ENCODE data around the gene PSMC3.
A peak's percentile ranks its signal among the peaks of the same experiment; 100 is the strongest.

PSMC3 gene

GRCh38 chr11:47442514-47442913 is 16.3 kb upstream of the PSMC3 start:
- DNase-seq, result peak in 1 of 2 experiments; percentile 5

DNA sequence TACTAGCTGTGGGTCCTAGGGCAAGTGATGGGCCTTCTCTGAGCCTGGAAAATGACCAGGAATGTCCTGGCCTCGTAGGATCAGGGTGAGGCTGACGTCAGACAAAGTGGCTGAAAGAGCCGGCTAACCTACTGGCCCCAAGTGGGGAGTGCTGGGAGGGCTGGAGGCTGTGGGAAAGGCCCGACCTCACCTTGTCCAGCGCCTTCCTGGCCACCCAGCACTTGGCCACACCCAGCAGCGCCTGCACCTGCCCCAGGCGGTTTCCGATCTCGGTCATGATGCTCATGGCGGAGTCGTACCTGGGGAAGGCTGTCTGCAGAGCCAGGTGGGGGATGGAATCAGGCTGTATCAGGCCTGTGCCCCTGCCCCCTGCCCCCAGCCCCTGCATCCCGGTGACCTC is 15.2 kb upstream of the PSMC3 start:
- DNase-seq, result no peak

GRCh38 chr11:47440054-47440476 is 13.8 kb upstream of the PSMC3 start:
- DNase-seq, result no peak

GRCh38 chr11:47438721-47439120 is 12.5 kb upstream of the PSMC3 start:
- DNase-seq, result no peak

DNA sequence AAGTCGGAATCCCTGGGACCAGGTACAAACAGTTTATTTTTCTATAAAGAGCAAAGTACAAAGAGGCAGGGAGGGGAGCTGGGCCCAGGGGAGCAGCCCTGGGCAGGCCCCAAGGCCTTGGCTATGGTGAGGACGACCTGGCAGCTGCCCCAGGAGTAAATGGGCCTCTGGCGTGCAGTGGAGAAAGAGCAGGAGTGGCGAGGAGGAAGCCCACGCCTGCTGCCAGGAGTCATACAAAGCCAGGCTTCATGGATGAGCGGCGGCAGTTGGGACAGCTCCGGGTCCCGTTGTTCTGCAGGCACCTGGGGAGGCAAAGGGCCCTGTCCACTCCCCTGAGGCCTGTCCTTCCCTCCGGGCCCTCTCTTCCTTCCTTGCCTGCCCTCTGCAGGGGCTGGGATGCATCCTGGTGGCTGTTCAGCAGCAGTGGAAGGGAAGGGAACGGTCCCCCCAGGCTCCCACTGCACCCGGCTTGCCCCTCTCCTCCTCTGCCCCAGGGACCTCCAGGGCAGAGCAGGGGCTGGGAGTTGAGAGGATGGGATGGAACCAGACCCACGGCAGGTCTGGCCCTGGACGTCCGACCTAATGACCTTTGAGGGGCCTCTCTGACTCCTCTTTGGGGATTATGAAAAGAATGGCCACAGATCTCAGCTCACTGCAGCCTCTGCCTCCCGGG is 11.6 kb upstream of the PSMC3 start:
- no peak for DNase-seq

GRCh38 chr11:47437218-47437745 is 11.0 kb upstream of the PSMC3 start:
- DNase-seq, result no peak

DNA sequence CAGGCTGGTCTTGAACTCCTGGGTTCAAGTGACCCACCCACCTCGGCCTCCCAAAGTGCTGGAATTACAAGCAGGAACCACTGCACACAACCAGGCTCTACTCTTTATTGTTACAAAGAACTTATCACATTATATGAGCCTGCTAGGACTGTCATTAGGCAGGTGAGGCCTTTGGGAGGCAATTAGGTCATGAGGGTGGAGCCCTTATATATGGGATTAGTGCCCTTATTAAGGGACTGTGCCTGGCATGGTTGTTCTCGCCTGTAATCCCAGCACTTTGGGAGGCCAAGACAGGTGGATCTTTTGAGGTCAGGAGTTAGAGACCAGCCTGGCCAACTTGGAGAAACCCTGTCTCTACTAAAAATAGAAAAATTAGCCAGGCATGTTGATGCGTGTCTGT is 10.5 kb upstream of the PSMC3 start:
- no peak for DNase-seq

DNA sequence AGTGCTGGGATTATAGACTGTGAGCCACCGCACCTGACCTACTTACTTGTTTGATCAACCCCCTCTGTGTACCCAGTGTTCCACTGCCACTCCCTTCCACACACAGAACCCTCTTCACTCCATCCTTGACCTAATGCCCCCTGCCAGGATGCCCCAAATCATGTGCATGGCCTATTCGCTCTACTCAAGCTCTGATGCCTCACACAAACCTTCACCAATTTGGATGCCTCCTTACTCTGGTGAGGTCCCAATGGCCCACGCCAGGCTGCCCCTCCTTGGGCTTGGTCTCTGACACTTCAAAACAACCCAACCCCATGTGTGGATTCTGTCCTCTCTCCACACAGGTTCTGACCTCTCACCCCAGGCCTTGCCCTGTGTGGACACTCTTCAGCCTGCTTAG is 9.4 kb upstream of the PSMC3 start:
- no peak for DNase-seq

DNA sequence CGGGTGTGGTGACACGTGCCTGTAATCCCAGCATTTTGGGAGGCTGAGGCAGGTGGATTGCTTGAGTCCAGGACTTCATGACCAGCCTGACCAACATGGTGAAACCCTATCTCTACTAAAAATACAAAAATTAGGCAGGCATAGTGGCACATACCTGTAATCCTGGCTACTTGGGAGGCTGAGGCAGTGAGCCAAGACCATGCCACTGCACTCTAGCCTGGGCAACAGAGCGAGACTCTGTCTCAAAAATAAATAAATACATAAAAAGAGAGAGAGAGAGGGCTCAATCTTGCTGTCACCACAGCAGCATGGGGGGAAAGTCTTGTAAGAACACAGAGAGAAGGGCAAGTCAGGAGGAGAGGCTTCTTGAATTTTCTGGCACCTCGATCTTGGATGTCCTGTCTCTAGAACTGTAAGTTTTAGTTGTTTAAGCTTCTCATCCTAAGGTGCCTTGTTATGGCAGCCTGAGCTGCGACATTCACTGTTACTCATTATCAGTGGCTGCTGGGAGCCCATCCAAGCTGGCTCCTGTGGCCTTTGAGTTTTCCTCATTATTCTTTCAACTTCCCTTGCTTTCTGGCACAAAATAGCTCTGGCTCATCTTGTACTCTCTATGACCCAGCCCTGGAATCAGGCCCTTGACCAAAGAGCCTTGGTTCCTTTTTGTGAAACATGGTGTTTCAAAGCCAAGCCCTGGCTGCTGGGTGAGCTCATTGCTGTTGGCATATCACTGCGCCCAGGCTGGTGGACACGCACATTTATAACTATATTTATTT is 8.0 kb upstream of the PSMC3 start:
- DNase-seq, result no peak

GRCh38 chr11:47433157-47433556 is 6.9 kb upstream of the PSMC3 start:
- no peak for DNase-seq

DNA sequence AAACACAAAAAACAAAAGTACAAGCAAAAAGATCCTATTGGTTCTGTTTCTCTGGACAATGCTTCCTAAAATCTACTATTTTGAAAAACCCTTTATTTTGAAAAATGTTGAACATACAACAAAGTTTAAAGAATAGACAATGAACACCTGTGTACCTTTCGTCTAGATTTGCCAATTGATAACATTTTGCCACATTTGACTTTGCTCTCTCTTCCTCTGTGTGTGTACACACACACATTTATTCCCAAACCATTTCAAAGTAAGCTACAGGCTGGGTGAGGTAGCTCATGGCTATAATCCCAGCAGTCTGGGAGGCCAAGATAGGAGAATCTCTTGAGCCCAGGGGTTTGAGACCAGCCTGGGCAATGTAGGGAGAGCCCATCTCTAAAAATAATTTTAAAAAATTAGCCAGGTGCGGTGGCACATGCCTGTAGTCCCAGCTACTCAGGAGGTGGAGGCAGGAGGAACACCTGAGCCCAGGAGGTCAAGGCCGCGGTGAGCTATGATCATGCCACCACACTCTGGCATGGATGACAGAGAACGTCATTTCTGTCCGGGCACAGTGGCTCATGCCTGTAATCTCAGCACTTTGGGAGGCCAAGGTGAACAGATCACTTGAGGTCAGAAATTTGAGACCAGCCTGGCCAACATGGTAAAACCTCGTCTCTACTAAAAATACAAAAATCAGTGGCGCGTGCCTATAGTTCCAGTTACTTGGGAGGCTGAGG is 5.3 kb upstream of the PSMC3 start:
- DNase-seq, result no peak

- DNase-seq, result no peak
These were observed 4.3 kb upstream of the PSMC3 start for GRCh38 chr11:47430524-47430923.

DNA sequence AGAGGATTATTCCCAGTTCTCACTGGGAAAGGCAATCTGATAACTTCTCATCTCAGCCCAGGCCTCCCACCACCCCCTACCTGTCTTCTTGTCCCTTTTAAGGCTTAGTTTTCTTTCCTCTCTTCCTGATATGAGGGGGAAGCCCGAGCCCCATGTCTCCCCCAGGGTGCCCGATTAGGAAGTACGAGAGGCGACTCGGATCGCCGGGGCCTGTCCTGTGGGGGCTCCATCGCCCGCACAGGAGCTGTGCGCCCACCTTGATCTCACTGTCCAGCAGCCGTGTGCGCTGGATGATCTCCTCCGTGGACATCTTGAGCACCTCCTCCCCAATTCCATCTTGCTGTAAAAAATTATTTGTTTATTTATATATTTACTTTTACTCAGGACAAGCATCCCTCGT is 628 bp downstream of the PSMC3 start:
- DNase-seq, result no peak

- DNase-seq, result no peak
These were observed 7.6 kb downstream of the PSMC3 start for GRCh38 chr11:47418454-47419259.

DNA sequence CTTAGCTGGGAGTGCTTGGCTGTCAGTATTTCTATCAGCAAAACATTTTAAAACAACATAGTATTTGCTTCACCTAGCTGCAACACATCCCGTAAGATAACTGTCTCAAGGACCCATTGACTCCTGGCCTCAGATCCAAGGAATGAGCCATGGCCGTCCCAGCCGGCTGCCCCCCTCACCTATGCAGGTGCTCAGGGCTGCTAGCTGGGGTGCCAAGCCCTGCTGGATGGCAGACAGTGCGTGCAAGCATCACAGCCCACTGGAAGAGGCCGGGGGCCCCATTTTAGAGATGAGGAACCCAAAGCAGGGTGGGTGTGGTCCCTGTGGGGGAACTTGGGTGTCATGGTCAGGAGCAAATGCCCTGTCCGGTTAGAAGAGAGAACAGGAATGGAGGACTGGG is 8.5 kb downstream of the PSMC3 start:
- no peak for DNase-seq

DNA sequence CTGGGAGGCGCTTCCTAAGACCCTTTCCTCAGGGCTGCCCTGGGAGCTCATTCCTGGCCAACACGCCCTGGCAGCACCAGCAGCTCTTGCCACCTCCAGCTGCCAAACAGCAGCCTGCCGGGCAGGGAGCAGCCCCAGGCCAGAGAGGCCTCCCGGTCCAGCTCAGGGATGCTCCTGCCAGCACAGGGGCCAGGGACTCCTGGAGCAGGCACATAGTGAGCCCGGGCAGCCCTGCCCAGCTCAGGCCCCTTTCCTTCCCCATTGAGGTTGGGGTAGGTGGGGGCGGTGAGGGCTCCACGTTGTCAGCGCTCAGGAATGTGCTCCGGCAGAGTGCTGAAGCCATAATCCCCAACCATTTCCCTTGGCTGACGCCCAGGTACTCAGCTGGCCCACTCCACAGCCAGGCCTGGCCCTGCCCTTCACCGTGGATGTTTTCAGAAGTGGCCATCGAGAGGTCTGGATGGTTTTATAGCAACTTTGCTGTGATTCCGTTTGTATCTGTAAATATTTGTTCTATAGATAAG is 10.2 kb downstream of the PSMC3 start:
- DNase-seq, result no peak

DNA sequence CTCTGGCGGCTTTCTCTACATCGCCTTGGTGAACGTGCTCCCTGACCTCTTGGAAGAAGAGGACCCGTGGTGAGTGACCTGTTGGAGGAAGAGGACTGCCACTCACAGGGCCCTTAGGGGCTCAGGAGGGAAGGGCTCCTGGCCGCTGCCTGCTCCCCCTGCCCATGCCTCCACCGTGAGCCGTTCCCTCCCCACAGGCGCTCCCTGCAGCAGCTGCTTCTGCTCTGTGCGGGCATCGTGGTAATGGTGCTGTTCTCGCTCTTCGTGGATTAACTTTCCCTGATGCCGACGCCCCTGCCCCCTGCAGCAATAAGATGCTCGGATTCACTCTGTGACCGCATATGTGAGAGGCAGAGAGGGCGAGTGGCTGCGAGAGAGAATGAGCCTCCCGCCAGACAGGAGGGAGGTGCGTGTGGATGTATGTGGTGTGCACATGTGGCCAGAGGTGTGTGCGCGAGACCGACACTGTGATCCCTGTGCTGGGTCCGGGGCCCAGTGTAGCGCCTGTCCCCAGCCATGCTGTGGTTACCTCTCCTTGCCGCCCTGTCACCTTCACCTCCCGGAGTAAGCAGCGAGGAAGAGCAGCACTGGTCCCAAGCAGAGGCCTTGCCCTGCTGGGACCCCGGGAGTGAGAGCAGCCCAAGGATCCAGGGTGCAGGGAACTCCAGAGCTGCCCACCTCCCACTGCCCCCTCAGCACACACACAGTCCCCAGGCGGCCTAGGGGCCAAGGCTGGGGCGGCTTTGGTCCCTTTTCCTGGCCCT is 11.0 kb downstream of the PSMC3 start:
- DNase-seq, result no peak

- DNase-seq, result no peak
These were observed 11.6 kb downstream of the PSMC3 start for GRCh38 chr11:47414685-47415070.

DNA sequence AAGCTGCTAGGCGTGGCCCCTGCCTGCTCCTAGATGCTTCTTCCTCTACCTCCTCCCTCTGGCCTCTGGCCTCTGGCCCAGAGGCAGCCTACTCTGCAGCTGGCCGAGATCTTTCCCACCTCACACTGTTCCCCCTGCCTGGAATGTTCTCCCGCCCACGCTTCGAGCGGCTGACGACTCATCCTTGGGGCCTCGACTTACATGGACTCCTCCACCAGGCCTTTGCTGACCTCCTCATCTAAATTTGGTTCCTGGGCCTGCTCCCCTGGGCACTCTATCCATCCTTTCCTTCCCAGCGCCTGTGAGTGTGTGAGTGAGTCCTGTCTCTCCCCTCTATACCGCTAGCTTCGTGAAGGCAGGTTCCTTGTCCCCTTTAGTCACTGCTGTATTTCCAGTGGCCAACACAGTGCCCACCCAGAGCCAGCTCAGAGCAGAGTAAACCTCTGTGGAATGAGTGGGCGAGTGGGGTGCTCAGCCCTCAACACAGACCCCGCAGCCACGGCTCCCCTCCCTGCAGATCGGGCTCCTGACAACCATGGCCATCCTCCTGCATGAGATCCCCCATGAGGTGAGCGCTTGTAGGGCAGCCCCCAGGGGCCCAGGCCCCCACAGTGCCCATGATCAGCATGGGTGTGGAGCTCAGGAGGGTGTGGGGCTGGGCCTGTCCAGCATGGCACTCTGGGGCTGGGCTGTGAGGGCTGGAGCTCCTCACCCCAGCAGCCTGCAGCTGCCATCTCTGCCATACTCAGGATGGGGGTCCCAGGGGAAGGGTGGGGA is 12.1 kb downstream of the PSMC3 start:
- no peak for DNase-seq

DNA sequence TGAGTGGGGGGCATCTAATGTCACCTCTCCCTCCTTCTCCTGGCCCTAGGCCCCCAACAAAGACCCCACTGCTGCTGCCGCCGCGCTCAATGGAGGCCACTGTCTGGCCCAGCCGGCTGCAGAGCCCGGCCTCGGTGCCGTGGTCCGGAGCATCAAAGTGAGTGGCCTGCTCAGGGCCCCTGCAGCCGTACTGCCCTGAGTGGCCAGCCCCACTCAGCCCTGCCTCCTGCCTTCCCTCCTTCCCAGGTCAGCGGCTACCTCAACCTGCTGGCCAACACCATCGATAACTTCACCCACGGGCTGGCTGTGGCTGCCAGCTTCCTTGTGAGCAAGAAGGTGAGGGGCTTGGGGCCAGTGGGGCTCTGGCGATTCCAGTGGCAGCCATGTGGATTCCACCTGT is 12.9 kb downstream of the PSMC3 start:
- no peak for DNase-seq

Data from cerebellar nuclear complex (tissue), 1 donor.